ENCODE data around the gene LTBP1. TPM values are rescaled to one million over a fixed set of nuclear protein-coding genes. Genes with fewer than 3 reads are reported as not detected.

The LTBP1 gene
- total and polyA plus RNA-seq, 10 of the 15 experiments (the other 5 are each of a cell fraction or from before 2014, with no cell fraction given) = 0.01 to 0.28 (median 0.12) TPM; not detected in 2

GRCh38 chr2:33136056-33136455, 189.3 kb downstream of the LTBP1 start:
- no peak for ATAC-seq
- no peaks in the 10 kb centered on the region for H3K4me1 ChIP-seq (ENCODE audit: control insufficient read depth, insufficient read depth, low read length)
- no peak for DNase-seq (ENCODE audit: low read depth, low spot score)
- no TSS peak for BruUV-seq (replicated peaks)
- no peak overlapping the region for H2AFZ ChIP-seq (ENCODE audit: control insufficient read depth, low read depth, low read length)
- FAIRE-seq = no peak
- TF ChIP-seq SMAD5 (IDR thresholded peaks at IDR 0.05; ENCODE audit: low read depth) (no peak), HSF1 (IDR thresholded peaks at IDR 0.05; ENCODE audit: low read depth, low read length) (no peak), KLF5 (IDR thresholded peaks at IDR 0.05; ENCODE audit: partially characterized antibody) (no peak), LARP7 (IDR thresholded peaks at IDR 0.05) (no peak), POLR2AphosphoS5 (IDR thresholded peaks at IDR 0.05; ENCODE audit: low read length) (no peak), NFIC (IDR thresholded peaks at IDR 0.05; ENCODE audit: low read depth, low read length) (no peak), TAF1 (IDR thresholded peaks at IDR 0.05; ENCODE audit: borderline replicate concordance, low read depth, low read length) (no peak), SRF (IDR thresholded peaks at IDR 0.05; ENCODE audit: low read depth in 2 of 2, low read length in 2 of 2) (no peak), E2F8 (IDR thresholded peaks at IDR 0.05; ENCODE audit: low read depth, partially characterized antibody) (no peak), TCF3 (IDR thresholded peaks at IDR 0.05; ENCODE audit: borderline replicate concordance, insufficient read depth, low read depth, low read length) (no peak)
- SMC1A ChIA-PET (ENCODE audit: uncharacterized antibody, unreplicated experiment) = no interaction called here
- no peaks in the 10 kb centered on the region for H3K79me2 ChIP-seq (ENCODE audit: control insufficient read depth, insufficient read depth, low read length)
- H3K9ac ChIP-seq (ENCODE audit: control insufficient read depth, insufficient read depth, low read length) = no peak overlapping the region
- peaks cover 0 to 2% of the 10 kb centered on the region in 2 experiments; a peak in 1 of 4 replicates for H3K27me3 ChIP-seq (replicated peaks in 1 of 2; ENCODE audit: control insufficient read depth in 2 of 2, insufficient read depth in 2 of 2, low read length in 1 of 2)
- 34% methylated on average over 4 of the region's 4 CpGs for WGBS (ENCODE audit: insufficient coverage, insufficient replicate concordance, low lambda C conversion rate, missing lambda C conversion rate)
- RAD21 ChIA-PET (ENCODE audit: unreplicated experiment) = no interaction called here
- no peaks in the 10 kb centered on the region for H4K20me1 ChIP-seq (ENCODE audit: control insufficient read depth, insufficient read depth)
- in situ Hi-C loops (cut with MboI) (no loop called here), intact Hi-C loops (cut with micrococcal nuclease; ENCODE audit: unreplicated experiment) (no loop called here)
- H3K4me2 ChIP-seq (ENCODE audit: control insufficient read depth, insufficient read depth) = no peak overlapping the region
- POLR2A ChIA-PET = no interaction called here
- no peak overlapping the region for H3K27ac ChIP-seq (ENCODE audit: control insufficient read depth, insufficient read depth)
- CTCF ChIA-PET = no interaction called here
- H3K36me3 ChIP-seq (ENCODE audit: control insufficient read depth in 2 of 2, insufficient read depth in 2 of 2, low read length in 1 of 2) = no peaks in the 10 kb centered on the region
- H3K9me3 ChIP-seq (replicated peaks; ENCODE audit: control insufficient read depth, insufficient read depth, low read length) = no peaks in the 10 kb centered on the region
- H3K4me3 ChIP-seq = no peak overlapping the region

Measured in GM12878 (cell line).